ENCODE results near the gene ZNF569. TPM values are rescaled to one million over a fixed set of nuclear protein-coding genes. Genes with fewer than 3 reads are reported as not detected.

ZNF569 gene
- total RNA-seq (2022; extraction: Qiagen RNA extraction; ENCODE audit: low read depth) = 4.0 to 5.9 TPM (median 4.4 TPM) in 5 replicates

DNA sequence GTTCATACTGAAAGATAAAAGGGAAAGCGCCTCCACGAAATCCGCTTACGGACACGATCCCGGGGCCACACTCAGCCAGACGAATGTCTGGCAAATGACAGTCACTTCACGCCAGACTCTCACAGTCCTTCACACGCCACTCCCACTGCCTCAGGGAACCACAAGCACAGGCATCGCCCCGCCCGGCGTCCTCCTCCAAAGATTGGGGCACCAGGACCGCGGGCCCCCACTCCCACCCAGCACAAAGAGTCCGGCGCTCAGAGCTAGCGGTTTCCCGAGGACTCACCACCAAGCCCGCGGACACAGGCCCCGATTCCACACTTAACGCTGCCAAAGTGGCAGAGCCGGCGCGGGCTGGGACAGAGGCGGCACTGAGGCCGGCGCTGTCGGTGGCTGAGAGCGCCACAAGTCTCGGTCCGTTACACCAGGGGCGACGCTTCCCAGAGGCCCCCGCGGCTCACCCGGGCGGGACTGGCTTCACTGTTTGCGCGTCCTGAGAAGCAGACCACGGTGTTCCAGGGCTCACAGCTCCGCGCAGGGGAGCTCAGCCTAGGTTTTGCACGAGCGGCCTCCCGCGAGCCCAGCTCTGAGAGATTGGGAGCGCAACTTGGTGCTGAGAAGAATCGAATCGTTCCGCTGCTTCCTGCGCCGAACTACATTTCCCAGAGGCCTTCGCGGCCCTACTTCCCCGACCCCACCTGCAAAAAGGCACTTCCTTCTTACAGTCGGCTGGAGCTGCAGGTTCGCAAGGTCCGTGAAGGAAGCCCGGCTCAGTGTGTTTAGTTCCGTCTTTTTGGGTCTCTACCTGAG, at the start of gene ZNF569:
ZNF569 (minus strand) TSS at position 647 of the 810 bp plus-strand sequence. CDS start 22,523 bp downstream, outside the sequence.

GRCh38 chr19:37506387-37507166, 39.3 kb upstream of the ZNF569 start, which contains the start of gene ZNF793:
Gene ZNF793 (plus strand): TSS chr19:37506939. CDS start chr19:37523440, 16,501 bp downstream.

GRCh38 chr19:37468961-37469777, 1.9 kb upstream of the ZNF569 start, which contains the start of gene ZNF570:
Gene ZNF570 (plus strand): TSS chr19:37469356. CDS start chr19:37470355, 999 bp downstream.

GRCh38 chr19:37370880-37371661, 96.2 kb downstream of the ZNF569 start, which contains the start of gene ZNF527:
Gene ZNF527 (plus strand): TSS chr19:37371099. CDS start chr19:37374199, 3,100 bp downstream.

Other genes starting within 250 kb of the ZNF569 start
- 5.2 to 10.5 TPM (median 6.5 TPM) in 5 replicates for gene ZNF383, start 249.2 kb downstream of the ZNF569 start, total RNA-seq (2022; extraction: Qiagen RNA extraction; ENCODE audit: low read depth)
- gene ZNF527, start 96.3 kb downstream of the ZNF569 start, total RNA-seq (2022; extraction: Qiagen RNA extraction; ENCODE audit: low read depth) = 1.6 to 3.7 TPM (median 3.3 TPM) in 5 replicates
- 2.9 to 4.5 TPM (median 3.2 TPM) in 5 replicates for gene ZNF570, start 1.9 kb upstream of the ZNF569 start, total RNA-seq (2022; extraction: Qiagen RNA extraction; ENCODE audit: low read depth)
- gene ZNF793, start 39.5 kb upstream of the ZNF569 start, total RNA-seq (2022; extraction: Qiagen RNA extraction; ENCODE audit: low read depth) = 0.16 TPM in 1 of 5 replicates, not detected in the others
- gene ZNF571, start 127.3 kb upstream of the ZNF569 start, total RNA-seq (2022; extraction: Qiagen RNA extraction; ENCODE audit: low read depth) = 0.76 to 2.0 TPM (median 0.99 TPM) in 5 replicates
- 0.14 TPM in 2 of 5 replicates, not detected in the others for gene ZNF540, start 127.4 kb upstream of the ZNF569 start, total RNA-seq (2022; extraction: Qiagen RNA extraction; ENCODE audit: low read depth)
- 6.3 to 9.3 TPM (median 8.0 TPM) in 5 replicates for gene ZFP30, start 188.0 kb upstream of the ZNF569 start, total RNA-seq (2022; extraction: Qiagen RNA extraction; ENCODE audit: low read depth)